ENCODE results near the gene AHNAK.
"Not testable (repeated sequence)": the region's sequence is repeated elsewhere in the genome, so short reads cannot be mapped to it uniquely, and the experiment has no call there.

The AHNAK gene

DNA sequence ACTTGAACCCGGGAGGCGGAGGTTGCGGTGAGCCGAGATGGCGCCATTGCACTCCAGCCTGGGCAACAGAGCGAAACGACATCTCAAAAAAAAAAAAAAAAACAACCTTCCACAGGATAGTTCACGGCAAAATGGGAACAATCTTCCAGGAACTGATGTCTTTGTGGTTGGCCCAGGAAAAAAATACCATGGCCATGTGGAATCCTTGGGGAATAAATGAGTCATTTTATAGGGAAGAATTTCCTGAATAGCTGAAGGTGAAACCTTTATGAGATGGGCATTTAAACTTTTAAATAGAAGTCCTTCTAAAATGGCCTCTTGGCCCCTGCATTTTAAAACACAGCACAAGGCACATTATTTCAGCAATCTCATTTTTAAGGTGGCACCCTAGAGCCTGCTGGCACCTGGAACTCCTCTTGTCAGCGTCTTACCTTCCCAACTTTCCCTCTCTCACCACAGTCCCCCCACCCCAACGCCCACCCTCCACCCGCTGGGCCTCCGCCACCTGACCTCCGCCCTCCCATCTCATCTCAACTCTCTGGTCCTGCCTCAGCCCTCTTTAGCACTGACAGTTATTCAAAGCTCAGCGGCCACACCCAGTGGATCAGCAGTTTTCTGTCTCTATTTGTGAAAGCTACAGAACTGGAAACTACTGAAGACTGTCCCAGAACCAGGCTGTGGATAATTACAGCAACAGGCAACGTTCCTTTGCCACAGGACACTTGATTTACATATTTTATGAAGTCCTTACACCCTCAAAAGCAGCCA lies 84.7 kb downstream of the AHNAK start:
- Histone ChIP-seq H3K4me3 (ENCODE audit: low read depth in 1 of 2, low read length in 2 of 2) (no peak overlapping the region), H3K27me3 (ENCODE audit: low read depth, low read length) (no peaks in the 10 kb centered on the region), H3K4me1 (ENCODE audit: control insufficient read depth in 1 of 2, insufficient read depth in 2 of 2, low read length in 2 of 2) (peaks cover 0 to 22% of the 10 kb centered on the region in 2 donors), H3K27ac (ENCODE audit: low read length) (no peak overlapping the region), H3K9me3 (ENCODE audit: control insufficient read depth in 1 of 2, low read length in 2 of 2) (no peaks in the 10 kb centered on the region), H3K36me3 (ENCODE audit: control insufficient read depth in 1 of 2, insufficient read depth in 2 of 2, low read length in 2 of 2) (no peaks in the 10 kb centered on the region)

DNA sequence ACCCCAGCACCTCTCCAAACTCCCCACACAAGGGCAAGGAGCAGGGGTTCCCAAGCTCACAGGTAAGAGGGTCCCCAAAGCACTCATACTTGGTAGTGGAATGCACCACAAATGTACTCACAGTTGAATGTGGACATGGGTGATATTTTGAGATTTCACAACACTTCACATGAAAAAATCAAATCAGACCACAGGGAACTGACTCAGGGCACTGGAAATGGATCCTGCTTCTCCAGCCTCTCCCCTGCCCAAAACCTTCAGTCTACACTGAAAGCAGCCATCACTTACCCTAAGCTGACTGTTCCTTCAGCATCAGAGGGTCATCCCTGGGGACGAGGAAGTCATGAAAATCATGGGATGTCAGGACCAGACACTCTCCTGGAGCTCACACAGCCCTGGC lies 87.5 kb downstream of the AHNAK start:
- peaks cover 0 to 22% of the 10 kb centered on the region in 2 donors for H3K4me1 ChIP-seq (ENCODE audit: control insufficient read depth in 1 of 2, insufficient read depth in 2 of 2, low read length in 2 of 2)
- H3K27ac ChIP-seq (ENCODE audit: low read length), result no peak overlapping the region

GRCh38 chr11:62458212-62459002 lies 88.2 kb downstream of the AHNAK start:
- no peaks in the 10 kb centered on the region for H3K27me3 ChIP-seq (ENCODE audit: low read depth, low read length)
- H3K9me3 ChIP-seq (ENCODE audit: control insufficient read depth in 1 of 2, low read length in 2 of 2), result no peaks in the 10 kb centered on the region
- peak overlapping the region; percentile 33 for H3K27ac ChIP-seq (ENCODE audit: low read length)
- no peaks in the 10 kb centered on the region for H3K36me3 ChIP-seq (ENCODE audit: control insufficient read depth in 1 of 2, insufficient read depth in 2 of 2, low read length in 2 of 2)
- H3K4me1 ChIP-seq (ENCODE audit: control insufficient read depth in 1 of 2, insufficient read depth in 2 of 2, low read length in 2 of 2), result peaks cover 0 to 22% of the 10 kb centered on the region in 2 donors
- H3K4me3 ChIP-seq (ENCODE audit: low read depth in 1 of 2, low read length in 2 of 2), result no peak overlapping the region

More for the DNA sequence above, 87.5 kb downstream of the AHNAK start:
- Histone ChIP-seq H3K36me3 (ENCODE audit: control insufficient read depth in 1 of 2, insufficient read depth in 2 of 2, low read length in 2 of 2) (no peaks in the 10 kb centered on the region), H3K27me3 (ENCODE audit: low read depth, low read length) (no peaks in the 10 kb centered on the region), H3K4me3 (ENCODE audit: low read depth in 1 of 2, low read length in 2 of 2) (no peak overlapping the region), H3K9me3 (ENCODE audit: control insufficient read depth in 1 of 2, low read length in 2 of 2) (no peaks in the 10 kb centered on the region)

GRCh38 chr11:62457478-62457877 lies 89.1 kb downstream of the AHNAK start:
- H3K4me3 ChIP-seq (ENCODE audit: low read depth in 1 of 2, low read length in 2 of 2), result no peak overlapping the region
- H3K27ac ChIP-seq (ENCODE audit: low read length), result no peak overlapping the region
- H3K9me3 ChIP-seq (ENCODE audit: control insufficient read depth in 1 of 2, low read length in 2 of 2), result no peaks in the 10 kb centered on the region
- peaks cover 0 to 14% of the 10 kb centered on the region in 2 donors for H3K4me1 ChIP-seq (ENCODE audit: control insufficient read depth in 1 of 2, insufficient read depth in 2 of 2, low read length in 2 of 2)
- no peaks in the 10 kb centered on the region for H3K36me3 ChIP-seq (ENCODE audit: control insufficient read depth in 1 of 2, insufficient read depth in 2 of 2, low read length in 2 of 2)
- no peaks in the 10 kb centered on the region for H3K27me3 ChIP-seq (ENCODE audit: low read depth, low read length)

DNA sequence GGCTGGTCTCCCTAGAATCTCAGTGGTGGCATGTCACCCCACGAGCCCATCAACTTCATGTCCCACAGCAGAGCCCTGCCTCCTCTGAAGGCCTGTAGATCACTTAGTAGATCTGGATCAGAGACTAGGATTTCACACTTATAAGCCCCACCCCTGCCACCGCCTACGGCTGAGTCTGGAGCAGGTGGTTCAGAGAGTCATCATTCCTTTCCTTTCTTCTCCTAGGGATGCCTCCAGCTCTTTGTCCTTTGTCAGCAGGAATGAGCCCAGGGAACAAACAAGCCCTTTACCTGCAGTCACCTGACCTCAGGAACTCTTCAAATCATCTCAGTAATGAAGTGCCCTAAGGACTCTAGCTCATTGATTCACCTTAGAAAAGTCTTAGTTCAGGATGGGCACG lies 90.0 kb downstream of the AHNAK start:
- Histone ChIP-seq H3K4me3 (ENCODE audit: low read depth in 1 of 2, low read length in 2 of 2) (no peak overlapping the region), H3K4me1 (ENCODE audit: control insufficient read depth in 1 of 2, insufficient read depth in 2 of 2, low read length in 2 of 2) (peaks cover 0 to 8% of the 10 kb centered on the region in 2 donors), H3K27me3 (ENCODE audit: low read depth, low read length) (no peaks in the 10 kb centered on the region), H3K9me3 (ENCODE audit: control insufficient read depth in 1 of 2, low read length in 2 of 2) (no peaks in the 10 kb centered on the region), H3K27ac (ENCODE audit: low read length) (no peak overlapping the region), H3K36me3 (ENCODE audit: control insufficient read depth in 1 of 2, insufficient read depth in 2 of 2, low read length in 2 of 2) (no peaks in the 10 kb centered on the region)

DNA sequence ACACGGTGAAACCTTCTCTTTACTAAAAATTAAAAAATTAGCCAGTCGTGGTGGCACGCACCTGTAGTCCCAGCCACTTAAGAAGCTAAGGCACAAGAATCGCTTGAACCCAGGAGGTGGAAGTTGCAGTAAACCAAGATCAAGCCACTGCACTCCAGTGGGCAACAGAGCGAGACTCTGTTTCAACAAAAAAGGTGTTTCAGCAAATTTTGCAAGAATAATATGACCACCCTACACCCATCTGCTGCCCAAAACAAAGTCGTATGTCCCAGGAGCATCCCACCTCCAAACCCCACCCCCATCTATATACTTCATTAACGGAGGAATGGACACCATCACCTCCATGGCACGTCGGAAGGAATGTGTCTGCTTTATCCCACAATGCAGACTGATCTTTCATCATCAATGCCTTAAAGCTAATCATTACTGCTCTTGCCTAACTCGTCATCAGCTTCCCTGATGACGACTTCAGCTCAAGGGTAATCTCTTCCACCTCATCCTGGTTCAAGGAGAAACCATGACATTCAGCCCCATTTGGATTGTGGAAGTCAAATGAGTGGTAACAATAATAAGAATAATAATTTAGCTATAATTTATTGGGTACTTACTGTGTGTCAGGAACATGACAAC lies 93.7 kb downstream of the AHNAK start:
- Histone ChIP-seq H3K4me1 (ENCODE audit: control insufficient read depth in 1 of 2, insufficient read depth in 2 of 2, low read length in 2 of 2) (no peaks in the 10 kb centered on the region), H3K36me3 (ENCODE audit: control insufficient read depth in 1 of 2, insufficient read depth in 2 of 2, low read length in 2 of 2) (no peaks in the 10 kb centered on the region), H3K27me3 (ENCODE audit: low read depth, low read length) (no peaks in the 10 kb centered on the region), H3K4me3 (ENCODE audit: low read depth in 1 of 2, low read length in 2 of 2) (no peak overlapping the region), H3K9me3 (ENCODE audit: control insufficient read depth in 1 of 2, low read length in 2 of 2) (no peaks in the 10 kb centered on the region), H3K27ac (ENCODE audit: low read length) (no peak overlapping the region)

DNA sequence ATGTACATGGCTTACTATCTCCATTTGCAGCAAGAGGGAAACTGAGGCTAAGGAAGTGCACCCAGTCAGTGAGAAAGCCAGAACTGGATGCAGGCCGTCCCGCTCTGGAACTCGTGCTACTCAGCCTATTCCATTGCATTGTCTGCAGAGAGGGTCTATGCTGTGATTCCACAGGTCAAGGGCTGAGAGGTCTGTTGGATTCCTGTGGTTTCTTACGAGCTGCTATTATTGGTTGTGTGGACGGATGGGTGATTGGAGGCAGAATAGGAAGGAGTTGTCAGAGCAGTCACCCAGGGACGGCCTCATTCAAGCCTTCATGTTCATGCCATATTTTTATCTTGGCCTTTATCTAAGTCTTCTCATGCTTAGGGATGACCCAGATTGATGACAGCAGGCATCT lies 94.3 kb downstream of the AHNAK start:
- no peak overlapping the region for H3K4me3 ChIP-seq (ENCODE audit: low read depth in 1 of 2, low read length in 2 of 2)
- H3K36me3 ChIP-seq (ENCODE audit: control insufficient read depth in 1 of 2, insufficient read depth in 2 of 2, low read length in 2 of 2), result no peaks in the 10 kb centered on the region
- H3K9me3 ChIP-seq (ENCODE audit: control insufficient read depth in 1 of 2, low read length in 2 of 2), result no peaks in the 10 kb centered on the region
- no peaks in the 10 kb centered on the region for H3K27me3 ChIP-seq (ENCODE audit: low read depth, low read length)
- H3K27ac ChIP-seq (ENCODE audit: low read length), result no peak overlapping the region
- H3K4me1 ChIP-seq (ENCODE audit: control insufficient read depth in 1 of 2, insufficient read depth in 2 of 2, low read length in 2 of 2), result no peaks in the 10 kb centered on the region

- Histone ChIP-seq H3K27me3 (ENCODE audit: low read depth, low read length) (no peaks in the 10 kb centered on the region), H3K4me1 (ENCODE audit: control insufficient read depth in 1 of 2, insufficient read depth in 2 of 2, low read length in 2 of 2) (peaks cover 0 to 6% of the 10 kb centered on the region in 2 donors), H3K36me3 (ENCODE audit: control insufficient read depth in 1 of 2, insufficient read depth in 2 of 2, low read length in 2 of 2) (no peaks in the 10 kb centered on the region), H3K4me3 (ENCODE audit: low read depth in 1 of 2, low read length in 2 of 2) (no peak overlapping the region), H3K27ac (ENCODE audit: low read length) (no peak overlapping the region), H3K9me3 (ENCODE audit: control insufficient read depth in 1 of 2, low read length in 2 of 2) (no peaks in the 10 kb centered on the region)
Measured at GRCh38 chr11:62451241-62451621, 95.4 kb downstream of the AHNAK start.

DNA sequence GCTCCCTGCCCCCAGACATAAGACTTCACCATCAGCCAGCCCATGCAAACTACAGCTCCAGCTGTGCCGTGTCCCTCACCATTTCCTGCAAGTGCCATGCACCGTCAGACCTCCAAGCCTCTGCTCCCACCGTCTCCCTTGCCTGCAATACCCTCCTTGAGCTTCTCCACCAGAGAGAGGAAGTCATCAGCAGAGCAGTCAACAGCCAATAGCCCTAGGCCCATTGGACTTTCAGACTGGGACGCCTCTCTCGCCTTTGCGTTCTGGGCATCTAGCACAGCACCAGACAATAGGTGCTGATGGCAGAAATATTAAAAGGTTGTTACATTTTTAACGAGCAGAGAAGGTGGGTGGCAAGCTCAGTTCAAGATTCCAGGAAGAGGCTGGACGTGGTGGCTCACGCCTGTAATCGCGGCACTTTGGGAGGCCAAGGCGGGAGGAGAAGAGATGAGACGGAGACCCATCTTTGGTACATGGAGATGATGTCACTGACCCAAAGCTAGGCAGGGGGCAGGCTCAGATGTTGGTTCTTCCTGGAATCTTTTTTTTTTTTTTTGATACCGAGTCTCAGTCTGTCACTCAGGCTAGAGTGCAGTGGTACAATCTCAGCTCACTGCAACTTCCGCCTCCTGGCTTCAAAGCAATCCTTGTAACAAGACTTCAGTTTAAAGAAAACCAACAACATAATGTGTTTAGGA lies 95.9 kb downstream of the AHNAK start:
- Histone ChIP-seq H3K27ac (ENCODE audit: low read length) (no peak overlapping the region), H3K27me3 (ENCODE audit: low read depth, low read length) (no peaks in the 10 kb centered on the region), H3K36me3 (ENCODE audit: control insufficient read depth in 1 of 2, insufficient read depth in 2 of 2, low read length in 2 of 2) (no peaks in the 10 kb centered on the region), H3K4me1 (ENCODE audit: control insufficient read depth in 1 of 2, insufficient read depth in 2 of 2, low read length in 2 of 2) (peaks cover 3 to 11% of the 10 kb centered on the region in 2 donors), H3K4me3 (ENCODE audit: low read depth in 1 of 2, low read length in 2 of 2) (no peak overlapping the region), H3K9me3 (ENCODE audit: control insufficient read depth in 1 of 2, low read length in 2 of 2) (no peaks in the 10 kb centered on the region)

GRCh38 chr11:62449912-62450311 lies 96.7 kb downstream of the AHNAK start:
- H3K36me3 ChIP-seq (ENCODE audit: control insufficient read depth in 1 of 2, insufficient read depth in 2 of 2, low read length in 2 of 2); H3K9me3 ChIP-seq (ENCODE audit: control insufficient read depth in 1 of 2, low read length in 2 of 2); H3K27me3 ChIP-seq (ENCODE audit: low read depth, low read length); H3K27ac ChIP-seq (ENCODE audit: low read length); H3K4me3 ChIP-seq (ENCODE audit: low read depth in 1 of 2, low read length in 2 of 2): not testable (repeated sequence)
- peaks cover 8 to 12% of the 10 kb centered on the region in 2 donors for H3K4me1 ChIP-seq (ENCODE audit: control insufficient read depth in 1 of 2, insufficient read depth in 2 of 2, low read length in 2 of 2)

DNA sequence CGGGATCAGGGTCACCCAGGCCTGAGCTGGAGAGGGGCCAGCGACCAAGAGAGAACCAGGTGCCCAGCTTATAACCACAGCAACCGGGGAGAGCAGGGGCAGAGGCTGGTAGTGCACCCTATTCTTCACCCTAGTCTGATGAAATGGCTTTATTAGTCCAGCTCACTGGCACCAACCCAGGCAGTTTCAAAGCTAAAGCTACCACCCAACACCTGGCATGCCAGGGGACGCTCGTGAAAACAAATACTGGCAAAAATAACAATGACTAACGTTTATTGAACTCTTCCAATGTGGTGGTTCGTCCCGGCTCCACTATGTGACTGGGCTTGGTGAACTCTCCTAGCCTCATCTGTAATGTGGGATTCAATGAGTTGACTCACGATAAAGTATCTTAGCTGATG lies 97.2 kb downstream of the AHNAK start:
- H3K4me3 ChIP-seq (ENCODE audit: low read depth in 1 of 2, low read length in 2 of 2), result no peak overlapping the region
- H3K27ac ChIP-seq (ENCODE audit: low read length), result no peak overlapping the region
- H3K4me1 ChIP-seq (ENCODE audit: control insufficient read depth in 1 of 2, insufficient read depth in 2 of 2, low read length in 2 of 2), result peaks cover 10 to 12% of the 10 kb centered on the region in 2 donors

More for the DNA sequence above, 97.2 kb downstream of the AHNAK start:
- peaks cover 0 to 3% of the 10 kb centered on the region in 2 donors for H3K36me3 ChIP-seq (ENCODE audit: control insufficient read depth in 1 of 2, insufficient read depth in 2 of 2, low read length in 2 of 2)
- no peaks in the 10 kb centered on the region for H3K9me3 ChIP-seq (ENCODE audit: control insufficient read depth in 1 of 2, low read length in 2 of 2)
- no peaks in the 10 kb centered on the region for H3K27me3 ChIP-seq (ENCODE audit: low read depth, low read length)

Measured in muscle layer of duodenum (tissue), 2 donors.